ENCODE results near the gene PAFAH1B1. TPM values are rescaled to one million over a fixed set of nuclear protein-coding genes. Genes with fewer than 3 reads are reported as not detected.

PAFAH1B1 gene
- total and polyA plus RNA-seq, 2 experiments from 2014 or later: 69.9 to 71.7 TPM

- Histone ChIP-seq H3F3A (replicated peaks; ENCODE audit: low read depth) (no peaks in the 10 kb centered on the region), H3K4me1 (ENCODE audit: insufficient read depth) (no peaks in the 10 kb centered on the region; the same call in 1 of the 2 replicates), H2AFZ (no peak overlapping the region), H3K4me2 (no peak overlapping the region), H3K27ac (ENCODE audit: low read depth) (no peak overlapping the region), H3K36me3 (ENCODE audit: insufficient read depth) (no peaks in the 10 kb centered on the region), H3K4me3 (no peak overlapping the region), H3K79me2 (replicated peaks; ENCODE audit: insufficient read depth) (no peaks in the 10 kb centered on the region), H3K9me2 (ENCODE audit: insufficient read depth) (no peaks in the 10 kb centered on the region), H4K20me1 (replicated peaks; ENCODE audit: insufficient read depth) (no peaks in the 10 kb centered on the region), H3K27me3 (ENCODE audit: insufficient read depth) (no peaks in the 10 kb centered on the region)
- Mint-ChIP-seq H3K36me3 (ENCODE audit: low read depth) (no peaks in the 10 kb centered on the region), H3K27me3 (ENCODE audit: insufficient read depth, low read depth, poor library complexity) (peaks cover 17% of the 10 kb centered on the region), H3K9me3 (no peaks in the 10 kb centered on the region), H3K4me1 (peaks cover 11% of the 10 kb centered on the region), H3K27ac (0 out of 2 replicates have a peak overlapping the region, but pooled peaks have one; percentile 34), H3K4me3 (no peak overlapping the region)
- TF ChIP-seq ZNF114 (CRISPR knock-in tag; IDR thresholded peaks at IDR 0.05) (no peak), ZNF331 (CRISPR knock-in tag; IDR thresholded peaks at IDR 0.05; ENCODE audit: low read depth) (no peak), ZNF462 (CRISPR knock-in tag; IDR thresholded peaks at IDR 0.05) (no peak), NANOG (IDR thresholded peaks at IDR 0.05; ENCODE audit: borderline replicate concordance) (no peak), STAT1 (IDR thresholded peaks at IDR 0.05; ENCODE audit: unreplicated experiment) (no peak), EZH2 (IDR thresholded peaks at IDR 0.05; ENCODE audit: low read depth, unreplicated experiment) (no peak), POLR2AphosphoS5 (IDR thresholded peaks at IDR 0.05; ENCODE audit: low read depth) (no peak), CTCF (conservative IDR thresholded peaks at IDR 0.05; ENCODE audit: low read depth in 2 of 2) (no peak), REST (IDR thresholded peaks at IDR 0.05; ENCODE audit: unreplicated experiment) (no peak), ETS1 (IDR thresholded peaks at IDR 0.05) (no peak), JUNB (IDR thresholded peaks at IDR 0.05; ENCODE audit: unreplicated experiment) (no peak), EZH2phosphoT487 (IDR thresholded peaks at IDR 0.05; ENCODE audit: unreplicated experiment) (no peak), CREB1 (CRISPR knock-in tag; IDR thresholded peaks at IDR 0.05; ENCODE audit: low read depth) (no peak)
- DNase-seq (ENCODE audit: low spot score) (peak; percentile 35), ATAC-seq (no peak)
Observed at GRCh38 chr17:2549392-2550211, 43.9 kb upstream of the PAFAH1B1 start.

Measured in GM23338 (cell line).